Measurements from ENCODE around the gene SSH3.

Gene SSH3

GRCh38 chr11:67268962-67269268 is 34.4 kb upstream of the SSH3 start:
- DNase-seq = no peak

GRCh38 chr11:67269401-67270255 is 33.7 kb upstream of the SSH3 start:
- DNase-seq = no peak

GRCh38 chr11:67270256-67271204 is 32.8 kb upstream of the SSH3 start:
- DNase-seq = no peak

DNA sequence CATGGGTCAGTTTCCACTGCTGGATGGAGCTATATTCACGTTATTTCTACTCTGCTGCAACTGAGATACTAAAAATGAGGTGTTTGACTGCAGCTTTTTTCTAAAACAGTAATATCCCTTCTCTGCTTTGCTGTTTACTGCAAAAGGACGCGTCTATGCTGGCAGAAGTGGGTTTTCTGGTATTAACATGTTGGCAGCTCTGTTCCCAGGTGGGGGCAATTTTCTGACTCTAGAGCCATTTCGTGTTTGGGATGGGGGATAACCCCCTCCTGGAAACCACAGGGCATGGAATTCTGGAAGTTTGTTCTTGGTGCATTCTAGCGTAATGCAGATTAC is 32.2 kb upstream of the SSH3 start:
- no peak for DNase-seq

GRCh38 chr11:67271541-67272284 is 31.6 kb upstream of the SSH3 start:
- DNase-seq = no peak

DNA sequence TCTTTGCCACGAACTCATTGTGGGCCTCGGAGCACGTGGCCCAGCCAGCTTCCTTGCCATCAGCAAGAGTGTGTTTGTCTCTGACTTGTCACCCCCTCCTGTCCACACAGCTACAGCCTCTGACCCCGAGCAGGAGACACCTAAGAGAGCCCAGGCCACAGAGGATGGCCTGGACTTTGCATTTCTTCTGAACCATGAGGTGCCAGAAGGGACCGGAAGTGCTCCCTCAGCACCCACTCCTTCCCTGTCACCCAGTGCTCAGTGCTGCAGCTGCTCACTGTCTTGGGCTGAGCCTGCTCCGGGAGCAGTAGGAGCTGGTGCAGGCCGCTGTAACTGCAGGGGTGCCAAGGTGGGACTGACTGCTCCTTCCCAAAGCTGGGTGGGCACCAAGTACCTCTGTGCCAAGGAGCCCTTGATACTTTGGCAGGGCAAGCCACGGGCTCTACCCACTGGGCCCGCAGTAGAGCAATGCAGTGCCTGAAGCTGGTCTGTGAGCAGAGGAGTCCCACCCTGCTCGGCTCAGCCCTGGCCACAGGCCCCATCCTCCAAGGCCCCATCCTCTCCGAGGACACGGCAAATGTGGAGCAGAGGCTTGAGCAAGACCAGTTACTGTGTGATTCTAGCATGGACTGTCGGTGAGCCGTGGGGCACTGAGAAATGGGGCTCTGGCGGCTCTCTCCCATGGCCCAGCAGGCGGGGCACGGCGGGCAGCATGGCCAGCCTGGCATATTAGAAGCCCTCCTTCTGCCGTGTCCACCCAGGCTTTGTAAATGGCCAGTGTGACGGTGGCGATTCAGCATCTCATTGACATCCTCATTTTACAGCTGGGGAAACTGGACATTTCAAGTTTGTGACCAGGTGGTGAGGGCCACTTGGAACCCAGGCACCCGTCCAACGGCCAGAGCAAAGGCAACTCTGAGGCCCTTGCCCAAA is 30.7 kb upstream of the SSH3 start:
- DNase-seq = no peak

DNA sequence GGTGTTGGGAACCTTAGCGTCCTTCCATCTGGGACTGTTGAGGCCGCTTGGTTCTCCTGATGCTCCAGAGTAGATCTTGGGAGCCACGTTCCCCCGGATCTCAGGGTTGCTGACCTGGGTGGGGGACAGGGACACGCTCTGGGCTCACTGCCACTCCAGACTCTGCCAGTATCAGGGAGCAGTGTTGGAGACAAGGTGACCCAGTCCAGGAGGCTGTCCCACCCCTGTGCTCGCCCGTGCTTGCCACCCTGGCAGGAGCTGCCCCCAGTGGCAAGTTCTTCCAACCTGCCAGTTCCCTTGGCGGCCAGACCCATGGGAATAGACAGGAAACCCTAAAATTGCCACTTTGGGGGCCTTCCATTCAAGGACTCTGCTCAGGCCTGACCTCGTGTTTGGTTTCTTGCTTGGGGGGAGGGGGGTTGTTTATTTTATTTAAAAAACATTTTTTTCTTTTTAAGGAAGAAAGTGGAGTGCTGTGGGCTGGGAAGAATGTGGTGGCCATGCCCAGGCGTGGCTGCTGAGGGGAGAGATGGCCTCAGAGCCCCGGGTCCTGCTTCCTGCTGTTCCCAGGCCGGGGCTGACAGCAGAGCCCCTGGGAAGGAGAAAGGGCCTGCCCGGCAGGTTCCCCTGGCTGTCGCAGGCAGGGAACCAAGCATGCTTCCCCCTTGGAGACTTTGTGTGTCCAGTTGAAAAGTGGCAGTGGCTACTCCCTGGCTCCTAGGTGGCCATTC is 29.9 kb upstream of the SSH3 start:
- DNase-seq = no peak

DNA sequence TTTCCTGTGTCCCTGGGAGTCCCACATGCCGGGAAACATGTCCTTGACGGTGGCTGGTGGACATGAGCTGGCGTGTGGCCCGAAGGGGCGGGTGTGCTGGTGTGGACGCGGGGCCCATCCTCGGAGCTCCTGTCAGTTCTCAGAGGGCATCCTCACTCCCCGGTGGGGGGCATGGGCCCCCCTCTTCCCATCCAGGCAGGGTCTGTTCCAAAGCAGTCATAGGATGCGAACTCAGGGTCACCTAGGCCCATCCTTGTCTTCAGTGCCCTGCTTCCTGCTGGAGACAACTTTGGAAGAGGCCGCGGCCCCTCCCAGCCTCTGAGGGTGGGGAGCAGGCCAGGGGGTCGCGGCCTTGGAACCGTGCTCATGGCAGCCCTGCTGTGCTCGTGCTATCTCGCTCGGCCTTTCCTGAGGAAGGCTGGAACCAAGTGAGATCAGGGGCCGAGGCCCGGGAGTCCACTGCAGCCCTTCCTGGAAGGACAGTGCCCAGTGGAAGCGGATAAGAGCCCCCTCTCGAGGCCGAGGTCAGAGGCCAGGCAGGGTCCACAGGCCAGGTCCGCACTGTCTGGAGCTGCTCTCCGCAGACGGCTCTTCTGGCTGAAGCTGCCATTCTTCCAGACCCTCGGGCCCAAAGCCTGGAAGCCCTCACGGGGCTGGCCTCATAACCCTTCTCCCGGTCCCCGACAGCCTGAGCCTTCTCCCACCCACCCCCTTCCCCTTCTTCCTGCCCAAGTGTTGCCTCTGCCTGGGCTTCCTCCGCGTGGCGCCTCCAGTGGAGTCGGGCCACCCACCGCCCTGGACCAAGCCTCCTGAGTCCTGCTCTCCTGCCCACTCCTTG is 28.3 kb upstream of the SSH3 start:
- no peak for DNase-seq

GRCh38 chr11:67275606-67276409 is 27.5 kb upstream of the SSH3 start:
- no peak for DNase-seq

DNA sequence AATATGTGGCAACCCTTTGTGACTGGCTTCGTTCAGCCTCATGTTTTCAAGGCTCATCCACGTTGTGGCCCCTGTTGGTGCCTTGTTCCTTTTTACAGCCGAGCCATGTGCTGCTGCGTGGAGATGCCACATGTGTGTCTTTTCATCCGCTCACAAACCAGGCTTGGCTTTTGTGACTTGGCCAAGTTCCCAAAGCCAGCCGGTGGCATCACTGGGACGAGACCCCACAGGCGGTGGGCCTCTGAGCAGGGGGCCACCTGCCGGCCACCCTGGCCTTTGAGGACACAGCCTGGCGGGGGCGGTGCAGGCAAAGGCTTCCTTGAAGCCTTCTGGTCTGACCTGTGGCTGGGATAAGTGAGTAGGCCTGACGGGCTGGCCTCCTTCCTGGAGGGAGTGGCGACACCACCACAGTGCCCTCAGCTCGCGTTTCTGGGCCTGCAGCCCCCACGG is 26.5 kb upstream of the SSH3 start:
- no peak for DNase-seq

- DNase-seq = no peak
These were observed 25.9 kb upstream of the SSH3 start for GRCh38 chr11:67277231-67277961.

GRCh38 chr11:67278135-67278938 is 25.0 kb upstream of the SSH3 start:
- DNase-seq = no peak

GRCh38 chr11:67278939-67279588 is 24.3 kb upstream of the SSH3 start:
- no peak for DNase-seq

DNA sequence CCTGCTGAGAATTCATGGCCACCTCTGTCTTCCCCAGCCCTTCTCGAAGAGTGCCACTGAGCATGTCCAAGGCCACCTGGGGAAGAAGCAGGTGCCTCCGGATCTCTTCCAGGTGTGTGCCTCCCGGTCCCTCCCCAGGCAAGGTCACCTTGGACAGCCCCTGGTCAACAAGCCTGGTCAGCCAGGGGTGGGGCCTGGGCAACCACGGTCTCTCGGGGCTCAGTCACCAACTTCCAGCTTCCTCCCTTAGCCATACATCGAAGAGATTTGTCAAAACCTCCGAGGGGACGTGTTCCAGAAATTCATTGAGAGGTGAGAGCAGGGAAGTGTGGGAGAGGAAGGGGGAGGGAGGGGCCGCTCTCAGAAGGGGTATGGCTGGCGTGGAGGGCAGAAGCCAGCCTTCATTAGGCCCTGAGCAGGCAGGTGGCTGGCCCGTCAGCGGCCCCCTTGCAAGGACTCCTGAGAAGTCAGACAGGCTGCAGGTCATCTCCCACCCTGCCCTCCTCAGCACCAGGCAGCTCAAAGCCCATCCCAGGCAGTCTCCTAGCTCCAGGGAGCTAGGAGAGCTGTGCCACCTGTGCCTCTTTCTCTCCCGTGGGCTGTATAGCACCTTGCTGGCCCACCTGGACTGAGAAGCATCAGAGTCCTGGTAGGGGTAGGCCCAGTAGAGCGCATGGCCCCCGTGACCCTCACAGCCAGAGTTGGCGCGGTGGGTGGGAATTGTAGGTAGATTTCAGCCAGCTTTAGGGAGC is 23.6 kb upstream of the SSH3 start:
- no peak for DNase-seq

DNA sequence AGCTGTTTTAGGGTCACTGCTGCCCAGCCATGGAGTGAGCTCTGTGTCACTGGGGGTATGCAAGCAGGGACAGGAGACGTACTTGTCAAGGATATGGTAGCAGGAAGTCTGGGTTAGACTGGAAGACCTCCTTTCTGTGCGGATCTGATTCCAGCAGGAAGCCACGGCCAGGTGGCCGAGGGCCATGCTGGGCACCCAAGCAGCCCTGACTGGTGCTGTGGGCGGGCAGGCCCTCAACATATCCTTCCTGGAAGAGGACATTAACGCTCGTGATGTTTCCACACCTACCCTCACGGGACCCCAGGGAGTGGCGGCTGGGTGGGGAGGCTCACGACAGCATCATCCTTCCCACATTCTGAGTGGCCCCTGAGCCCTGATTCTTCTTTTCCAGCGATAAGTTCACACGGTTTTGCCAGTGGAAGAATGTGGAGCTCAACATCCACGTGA is 23.0 kb upstream of the SSH3 start:
- DNase-seq = no peak

- DNase-seq = no peak
These were observed 22.4 kb upstream of the SSH3 start for GRCh38 chr11:67280788-67281551.

Measured in DMS79 treated with DMSO at 0.1 percent for 48 hours (cell line).